ENCODE measurements around the gene DNAJA2.

DNAJA2 gene

DNA sequence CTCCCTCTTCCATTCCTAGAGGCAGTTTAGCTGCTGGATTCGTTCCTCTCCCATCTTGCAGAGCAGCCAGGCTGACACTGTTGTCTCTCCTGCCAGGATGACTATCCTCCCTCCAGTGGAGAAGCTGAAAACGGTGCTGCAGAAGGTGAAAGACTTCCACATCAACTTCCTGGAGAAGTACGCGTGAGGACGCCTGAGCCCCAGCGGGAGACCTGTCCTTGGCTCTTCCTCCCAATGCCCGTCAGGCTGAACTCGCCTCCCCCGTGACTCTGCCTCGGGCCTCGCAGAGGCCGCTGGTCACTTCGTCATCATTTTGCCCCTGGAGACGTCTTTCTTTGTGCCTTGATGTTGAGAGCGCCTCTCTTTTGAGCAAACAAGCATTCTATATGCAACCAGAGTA, 44.7 kb downstream of the DNAJA2 start:
- DNase-seq (ENCODE audit: low read depth in 2 of 2) = no peak

DNA sequence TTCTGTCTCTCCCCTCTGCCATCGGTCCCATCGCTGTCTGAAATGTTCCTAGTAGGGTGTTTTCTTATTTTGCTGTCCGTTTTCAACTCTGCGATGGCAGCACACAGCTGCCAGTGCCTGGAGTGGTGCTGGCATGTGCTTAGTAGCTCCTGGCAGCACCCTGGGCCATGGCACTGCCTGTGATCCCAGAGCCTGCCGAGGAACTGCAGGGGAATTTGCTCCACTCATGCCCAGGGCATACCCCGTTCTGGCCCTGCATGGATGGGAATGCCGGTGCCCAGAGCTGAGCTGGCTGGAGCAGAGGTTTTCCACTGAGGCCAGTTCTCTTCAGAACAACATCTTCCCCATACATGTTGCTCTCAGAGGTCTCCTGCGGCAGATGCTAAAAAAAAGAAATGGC, 46.2 kb downstream of the DNAJA2 start:
- DNase-seq (ENCODE audit: low read depth in 2 of 2) = no peak

DNA sequence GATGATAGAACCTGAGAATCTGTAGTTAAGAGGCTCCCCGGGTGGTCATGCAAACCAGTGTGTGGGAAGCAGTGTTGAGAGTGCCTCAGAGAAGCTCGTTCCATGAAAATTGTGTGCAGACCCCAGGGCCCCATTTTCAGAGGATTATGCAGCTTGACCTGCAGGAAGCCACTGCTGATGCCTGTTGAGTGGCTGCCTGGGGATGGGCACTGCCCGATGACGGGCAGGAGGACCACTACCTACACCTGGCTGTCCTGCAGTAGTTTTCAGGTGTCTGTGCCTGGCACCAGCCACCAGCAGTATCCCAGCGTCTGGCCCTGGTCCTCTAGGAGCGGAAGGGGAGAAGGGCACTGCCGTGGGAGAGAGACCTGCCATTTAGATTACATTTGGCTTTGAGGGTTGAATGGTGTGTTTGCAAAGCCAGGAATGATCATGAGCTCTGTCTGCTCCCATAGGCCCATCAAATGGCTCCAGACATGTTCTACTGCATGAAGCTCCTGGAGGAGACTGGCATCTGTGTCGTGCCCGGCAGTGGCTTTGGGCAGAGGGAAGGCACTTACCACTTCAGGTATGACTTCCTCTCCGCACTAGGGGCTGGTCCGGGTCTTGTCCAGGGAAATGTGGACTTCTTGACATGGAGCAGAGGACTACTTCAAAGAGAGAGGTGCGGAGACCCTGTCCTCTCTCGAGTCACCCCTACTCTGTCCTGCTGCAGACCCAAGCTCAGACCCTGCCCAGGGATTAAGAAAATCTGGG, 46.8 kb downstream of the DNAJA2 start:
- DNase-seq (ENCODE audit: low read depth in 2 of 2) = no peak

DNA sequence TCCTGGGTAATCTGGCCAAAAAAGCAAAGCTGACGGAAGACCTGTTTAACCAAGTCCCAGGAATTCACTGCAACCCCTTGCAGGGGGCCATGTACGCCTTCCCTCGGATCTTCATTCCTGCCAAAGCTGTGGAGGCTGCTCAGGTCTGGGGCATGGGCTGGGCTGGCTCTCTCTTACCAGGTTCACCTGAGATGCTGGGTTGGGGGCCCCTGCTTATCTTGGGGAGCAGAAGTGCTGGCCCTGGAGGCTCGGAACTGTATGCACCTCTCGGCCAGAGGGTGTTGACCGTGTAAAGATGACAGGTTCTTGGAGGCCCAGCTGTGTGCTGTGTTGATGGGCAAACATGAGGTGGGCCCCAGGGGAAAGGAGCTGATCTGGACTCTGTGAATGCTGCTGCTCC, 49.1 kb downstream of the DNAJA2 start:
- no peak for DNase-seq (ENCODE audit: low read depth in 2 of 2)

DNA sequence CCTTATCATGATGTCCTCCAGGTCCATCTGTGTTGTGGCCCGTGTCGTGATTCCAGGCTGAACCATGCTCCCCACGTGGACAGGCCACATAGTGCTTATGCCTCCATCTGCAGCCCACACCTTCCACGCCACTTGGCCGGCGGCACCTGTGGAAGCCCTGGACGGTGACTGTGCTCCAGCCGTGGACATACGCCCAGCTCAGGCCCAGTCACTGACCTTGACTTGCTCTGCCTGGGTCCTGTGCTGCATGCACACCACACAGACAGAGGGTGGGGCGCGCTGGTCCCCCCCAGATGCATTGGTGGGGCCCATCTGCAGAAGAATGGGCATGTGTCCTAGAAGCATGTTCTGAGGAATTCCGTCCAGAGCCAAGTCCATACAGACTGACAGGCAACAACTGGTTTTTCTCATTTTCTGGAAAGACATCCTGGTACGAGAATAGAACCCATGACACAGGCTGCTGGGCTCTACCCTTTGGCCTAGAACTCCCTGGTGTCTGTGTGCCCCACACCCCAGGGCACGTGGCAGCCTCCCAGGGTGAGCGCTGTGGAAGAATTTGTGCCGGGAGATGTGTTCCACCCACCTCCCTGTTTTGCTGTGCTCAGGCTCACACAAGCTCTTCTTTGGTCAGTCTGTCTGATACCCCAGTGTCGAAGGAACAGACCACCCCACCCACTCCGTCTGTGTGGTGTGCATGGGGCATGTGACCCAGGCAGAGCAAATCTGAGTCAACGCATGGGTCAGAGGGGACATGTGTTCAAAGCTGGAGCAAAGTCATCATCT, 49.8 kb downstream of the DNAJA2 start:
- no peak for DNase-seq (ENCODE audit: low read depth in 2 of 2)

DNA sequence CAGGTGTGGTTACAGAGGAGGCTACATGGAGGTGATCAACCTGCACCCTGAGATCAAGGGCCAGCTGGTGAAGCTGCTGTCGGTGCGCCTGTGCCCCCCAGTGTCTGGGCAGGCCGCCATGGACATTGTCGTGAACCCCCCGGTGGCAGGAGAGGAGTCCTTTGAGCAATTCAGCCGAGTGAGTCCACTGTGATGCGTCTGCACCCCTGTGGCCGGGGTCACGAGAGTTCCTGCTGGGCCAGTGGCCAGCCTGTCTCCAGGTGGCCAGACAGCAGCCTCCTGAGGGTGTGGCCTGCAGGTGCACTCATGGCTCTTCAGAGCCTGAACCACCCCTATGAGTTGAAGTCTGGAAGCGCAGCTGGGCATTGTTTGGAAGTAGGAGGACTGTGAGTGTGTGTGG, 51.2 kb downstream of the DNAJA2 start:
- DNase-seq (ENCODE audit: low read depth in 2 of 2) = no peak

DNA sequence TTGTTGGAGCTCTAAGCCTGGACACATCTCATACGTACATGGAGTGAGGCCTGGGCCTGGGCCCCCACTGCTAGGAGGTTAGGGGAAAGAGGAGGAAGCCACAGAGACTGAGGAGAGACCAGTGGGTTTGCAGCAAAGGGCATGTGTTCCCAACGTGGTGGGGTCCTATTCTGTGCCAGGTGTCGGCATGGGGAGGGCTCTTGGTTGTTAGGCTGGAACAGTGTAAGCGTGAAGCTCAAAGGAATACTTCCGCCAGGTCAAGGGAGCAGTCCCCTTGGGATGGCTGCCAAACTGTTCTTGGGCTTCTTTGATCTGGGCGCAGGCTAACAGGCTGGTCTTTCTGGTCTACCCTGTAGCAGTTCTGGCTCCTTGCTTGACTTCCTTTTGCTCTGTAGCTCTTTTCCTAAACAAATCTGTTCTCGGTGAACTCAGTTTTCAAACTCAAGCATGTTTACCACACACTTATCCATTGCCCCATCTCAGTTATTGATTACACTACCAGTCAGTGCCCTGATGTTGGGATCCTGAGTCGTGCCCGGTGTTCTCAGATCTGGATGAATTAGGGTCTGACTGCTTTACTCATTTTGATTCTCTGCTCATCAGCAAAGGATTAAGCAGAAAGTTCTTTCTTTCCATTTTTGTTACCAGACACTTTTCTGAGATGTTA, 52.9 kb downstream of the DNAJA2 start:
- no peak for DNase-seq (ENCODE audit: low read depth in 2 of 2)

DNA sequence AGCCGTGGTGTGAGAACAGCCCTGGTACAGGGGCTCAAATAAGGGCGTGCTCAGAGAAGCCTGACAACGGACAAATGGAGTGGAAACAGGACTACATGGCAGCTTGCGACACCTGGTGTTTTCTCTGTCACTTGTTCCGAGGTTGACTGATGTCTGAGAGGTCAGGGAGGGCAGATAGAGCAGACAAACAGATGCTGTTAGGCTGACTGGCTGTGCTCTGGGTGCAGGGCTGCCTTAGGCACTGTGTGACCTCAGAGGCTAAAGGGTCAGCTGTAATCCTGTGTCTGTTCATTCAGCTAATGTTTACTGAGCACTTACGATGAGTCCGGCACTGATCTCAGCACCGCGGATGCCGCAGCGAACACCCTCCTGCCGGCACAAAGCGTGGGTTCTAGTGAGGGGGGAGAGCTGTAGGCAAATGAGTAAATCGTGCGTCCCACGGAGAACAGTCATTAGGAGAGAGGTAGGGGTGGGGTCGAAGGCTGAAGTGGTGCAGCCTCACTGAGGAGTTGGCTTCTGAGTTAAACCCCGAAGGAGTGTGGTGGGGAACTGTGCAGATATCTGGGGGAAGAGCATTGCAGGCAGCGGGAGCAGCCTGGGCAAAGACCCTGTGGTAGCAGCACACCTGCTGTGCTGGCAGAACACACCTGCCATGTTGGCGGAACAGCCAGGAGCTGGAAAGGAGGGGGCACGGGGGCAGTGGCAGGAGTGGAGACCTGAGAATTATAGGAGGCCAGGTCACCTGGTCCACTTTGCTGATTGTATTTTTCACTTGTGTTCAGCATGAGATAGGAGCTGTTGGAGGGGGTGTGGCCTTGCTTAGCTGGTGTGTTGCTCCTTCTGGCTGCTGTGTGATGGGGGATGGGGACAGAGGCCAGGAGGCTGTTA, 54.3 kb downstream of the DNAJA2 start:
- DNase-seq (ENCODE audit: low read depth in 2 of 2) = no peak

DNA sequence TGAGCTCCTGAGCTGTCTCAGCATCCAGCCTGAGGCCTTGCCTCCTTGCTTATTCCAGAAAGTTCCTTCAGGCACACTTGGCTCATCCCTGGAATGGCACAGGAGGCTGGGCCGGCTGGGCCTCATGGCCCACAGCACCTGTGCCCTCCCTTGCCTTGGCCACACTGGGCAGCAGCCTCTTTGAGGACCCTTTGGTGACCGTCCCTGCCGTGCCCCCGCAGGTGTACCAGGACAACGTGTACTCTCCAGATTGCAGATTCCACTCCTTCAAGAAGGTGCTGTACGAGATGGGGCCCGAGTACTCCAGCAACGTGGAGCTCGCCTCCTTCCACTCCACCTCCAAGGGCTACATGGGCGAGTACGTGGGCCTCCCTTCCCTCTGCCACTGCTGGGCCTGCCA, 55.1 kb downstream of the DNAJA2 start:
- no peak for DNase-seq (ENCODE audit: low read depth in 2 of 2)

DNA sequence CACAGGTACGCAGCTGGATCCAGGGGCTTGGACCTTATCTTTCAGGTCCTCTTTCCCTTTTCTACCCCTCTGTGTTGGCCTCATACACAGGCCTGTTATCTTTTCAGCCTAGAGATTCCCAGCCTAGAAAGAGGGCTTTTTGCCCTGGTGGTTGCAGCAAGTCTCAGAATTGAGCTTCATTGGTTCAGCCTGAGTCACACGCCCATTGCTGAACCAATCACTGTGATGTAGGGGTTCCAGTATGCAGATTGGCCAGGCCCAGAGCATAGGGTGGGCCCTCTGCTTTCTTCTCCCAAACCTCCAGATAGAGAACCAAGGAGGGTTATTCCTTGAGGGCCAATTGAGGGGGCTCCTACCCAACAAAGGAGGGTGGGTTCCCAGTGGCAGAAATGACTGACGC, 56.5 kb downstream of the DNAJA2 start:
- DNase-seq (ENCODE audit: low read depth in 2 of 2) = no peak

DNA sequence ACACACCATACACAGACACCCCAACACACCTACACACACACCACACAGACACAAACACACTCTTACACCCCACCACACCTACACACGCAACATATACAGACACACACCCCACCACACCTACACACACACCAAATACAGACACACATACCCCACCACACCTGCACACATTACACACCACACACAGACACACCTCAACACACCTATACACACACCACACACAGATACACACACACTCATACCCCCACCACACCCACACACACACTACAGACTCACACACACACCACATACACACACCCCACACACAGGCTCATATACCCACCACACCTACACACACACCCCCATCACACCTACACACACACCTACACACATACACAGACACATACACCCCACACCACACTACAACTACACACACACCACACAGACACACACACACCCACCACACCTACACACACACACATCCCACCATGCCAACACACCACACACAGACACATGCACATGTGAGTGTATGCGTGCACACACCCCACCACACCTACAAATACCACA, 57.9 kb downstream of the DNAJA2 start:
- no peak for DNase-seq (ENCODE audit: low read depth in 2 of 2)

DNA sequence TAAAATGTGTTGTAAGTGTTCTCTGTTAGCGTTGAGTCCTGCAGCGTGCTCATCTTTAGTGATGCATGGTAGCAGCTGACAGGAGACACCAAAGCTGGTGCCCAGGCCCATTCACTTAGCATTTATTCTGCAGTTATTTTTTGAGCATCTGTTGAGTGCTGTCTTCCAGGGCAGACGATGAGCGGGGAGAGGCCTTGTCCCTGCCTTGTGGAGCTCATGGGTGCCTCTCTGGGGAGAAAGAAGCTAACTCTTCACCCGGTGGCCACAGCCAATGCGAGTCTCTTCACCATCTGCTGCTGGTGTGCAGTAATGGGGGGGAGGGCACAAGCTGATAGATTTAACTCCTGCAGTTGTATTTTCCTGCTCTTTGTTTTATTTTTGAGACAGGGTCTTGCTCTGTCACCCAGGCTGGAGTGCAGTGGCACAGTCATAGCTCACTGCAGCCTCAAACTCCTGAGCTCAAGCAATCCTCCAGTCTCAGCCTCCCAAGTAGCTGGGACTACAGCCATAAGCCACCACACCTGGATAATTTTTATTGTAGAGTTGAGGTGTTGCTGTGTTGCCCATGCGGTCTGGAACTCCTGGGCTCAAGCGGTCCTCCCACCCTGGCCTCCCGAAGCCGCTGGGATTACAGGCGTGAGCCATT, 58.8 kb downstream of the DNAJA2 start:
- DNase-seq (ENCODE audit: low read depth in 2 of 2) = no peak

DNA sequence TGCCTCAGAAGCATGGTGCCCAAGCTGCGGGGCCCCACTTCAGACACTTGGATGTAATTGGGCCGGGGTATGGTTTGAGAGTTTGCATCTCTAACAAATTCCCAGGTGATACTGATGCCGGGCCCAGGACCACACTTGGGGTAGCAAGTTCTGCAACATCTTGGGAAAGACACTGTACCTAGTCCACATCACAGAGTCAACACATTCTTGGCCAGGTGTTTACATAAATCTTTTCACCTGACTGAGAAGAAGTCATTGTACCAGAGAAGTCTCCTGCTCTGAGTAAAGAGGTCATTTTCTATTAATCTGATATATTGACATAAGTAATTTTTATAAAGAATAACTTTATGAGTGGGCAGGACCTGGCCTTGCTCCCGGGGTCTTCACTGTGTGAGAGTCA, 61.8 kb downstream of the DNAJA2 start:
- DNase-seq (ENCODE audit: low read depth in 2 of 2) = no peak

DNA sequence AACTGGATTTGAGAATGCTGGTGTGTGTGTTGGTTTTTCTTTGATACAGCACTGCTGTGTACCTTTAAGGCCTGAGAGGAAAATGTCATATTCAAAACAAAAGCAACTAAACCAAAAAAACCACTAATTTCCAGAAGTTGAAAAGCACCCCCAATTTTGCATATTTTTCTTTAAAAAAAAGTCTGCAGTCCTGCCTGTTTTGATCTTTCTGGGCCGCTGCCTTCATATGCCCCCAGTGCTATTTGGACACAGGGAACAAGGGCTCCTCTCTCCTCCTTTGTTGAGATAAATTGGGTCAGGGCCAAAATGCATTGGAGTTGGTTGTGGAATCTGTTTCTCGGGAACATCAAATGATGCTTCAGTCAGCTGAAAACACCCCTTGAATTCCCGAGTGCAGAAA, 62.4 kb downstream of the DNAJA2 start:
- DNase-seq (ENCODE audit: low read depth in 2 of 2) = no peak

DNA sequence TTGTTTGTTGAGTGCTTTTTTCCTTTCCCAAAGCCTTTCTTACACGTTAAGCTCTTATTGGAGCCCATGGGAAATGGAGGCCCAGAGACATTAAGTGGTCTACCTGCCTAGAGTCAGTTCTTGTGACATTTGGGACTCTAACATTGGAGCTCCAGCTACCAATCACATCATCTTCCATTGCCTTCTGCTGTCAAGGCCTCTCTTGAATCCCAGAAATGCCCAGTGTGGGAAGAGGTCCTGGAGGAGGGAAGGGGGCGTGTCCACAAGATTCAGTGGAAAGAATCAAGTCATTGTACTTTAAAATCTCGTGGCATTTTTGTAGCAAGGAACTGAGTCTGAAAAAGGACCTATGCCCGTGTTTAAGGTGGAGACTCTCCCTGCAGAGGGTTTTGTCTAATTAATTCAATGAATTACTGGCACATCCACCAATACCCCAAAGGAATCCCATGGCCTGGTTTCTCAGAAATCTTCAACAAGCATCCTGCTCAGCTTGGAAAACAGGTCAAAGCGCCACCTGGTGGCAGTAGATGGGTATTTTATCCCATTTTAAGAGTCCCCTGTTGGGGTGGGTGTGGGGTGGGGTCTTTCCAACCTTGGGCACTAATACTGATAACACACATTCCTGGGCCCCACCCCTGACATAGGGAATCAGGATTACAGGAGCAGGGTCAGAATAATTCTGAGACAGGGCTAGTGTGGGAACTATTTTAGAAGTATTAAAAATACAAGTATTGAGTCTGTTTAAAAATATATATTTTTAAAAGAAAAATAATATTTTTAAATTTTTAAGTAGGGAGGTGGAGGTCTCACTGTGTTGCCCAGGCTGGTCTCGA, 64.7 kb downstream of the DNAJA2 start:
- DNase-seq (ENCODE audit: low read depth in 2 of 2) = peak; percentile 46 to 55

DNA sequence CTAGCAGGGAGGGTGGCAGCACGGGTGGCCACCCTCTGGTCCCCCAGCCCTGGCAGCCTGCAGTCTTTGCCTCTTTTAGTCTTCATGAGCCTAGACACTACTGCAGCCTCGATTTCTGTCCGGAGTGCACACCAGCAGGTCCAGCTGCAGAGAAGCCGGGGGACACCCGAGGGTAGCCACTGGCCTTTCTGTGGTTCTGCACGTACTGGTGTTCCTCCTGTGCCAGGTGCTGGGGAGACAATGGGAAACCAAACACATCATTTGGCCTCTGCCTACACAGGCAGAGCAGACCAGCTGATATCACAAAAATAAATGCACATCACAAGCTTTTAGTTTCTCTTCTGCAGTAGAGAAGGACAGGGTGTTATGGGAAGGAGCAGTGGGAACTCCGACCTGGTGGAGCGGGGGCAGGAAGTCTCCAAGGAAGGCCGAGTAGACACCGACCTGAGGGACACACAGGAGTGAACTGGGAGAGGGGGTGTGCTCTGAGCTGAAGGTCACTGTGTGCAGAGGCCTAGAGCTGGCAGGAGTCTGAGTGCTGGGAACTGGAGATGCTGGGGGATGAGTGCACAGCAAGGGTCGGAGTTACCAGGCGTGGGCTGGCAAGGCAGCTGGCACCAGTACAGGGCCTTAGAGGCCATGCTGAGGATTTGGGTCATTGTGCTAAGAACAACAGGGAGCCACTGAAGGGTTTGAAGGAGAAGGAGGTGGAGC, 66.3 kb downstream of the DNAJA2 start:
- no peak for DNase-seq (ENCODE audit: low read depth in 2 of 2)

DNA sequence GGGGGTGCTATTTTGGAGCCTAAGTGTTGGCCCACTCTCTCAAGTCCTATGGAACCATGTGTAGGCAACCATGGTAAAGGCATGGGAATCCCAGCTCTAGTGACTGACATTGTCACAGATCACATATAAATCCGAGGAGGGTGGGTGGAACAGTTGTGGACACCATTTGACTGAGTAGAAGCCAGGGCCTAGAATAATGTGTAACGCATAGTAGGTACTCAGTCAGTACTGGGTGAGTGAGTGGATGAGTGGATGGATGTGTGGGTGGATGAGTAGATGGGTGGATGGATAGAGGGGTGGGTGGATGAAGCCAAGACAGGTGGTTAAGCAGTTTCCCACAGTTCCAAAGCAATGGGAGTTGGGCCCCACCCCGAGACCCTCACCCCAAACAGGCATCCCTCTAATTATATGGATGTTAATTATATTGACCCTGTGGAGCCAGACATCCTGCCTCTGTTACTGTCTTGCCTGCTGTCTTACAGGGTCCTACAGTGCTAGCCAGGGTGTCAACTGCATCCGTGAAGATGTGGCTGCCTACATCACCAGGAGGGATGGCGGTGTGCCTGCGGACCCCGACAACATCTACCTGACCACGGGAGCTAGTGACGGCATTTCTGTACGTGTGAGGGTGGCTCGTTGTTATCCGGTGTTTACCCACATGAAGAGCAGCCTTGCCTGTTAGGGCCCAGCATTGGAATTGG, 67.0 kb downstream of the DNAJA2 start:
- DNase-seq (ENCODE audit: low read depth in 2 of 2) = no peak

Measured in stimulated activated CD4-positive, alpha-beta T cell treated with anti-CD3 and anti-CD28 coated beads, Interleukin-1b, Interleukin-23, amount 100 ng/mL, for 4 hours (primary cell).